HG02623 (cell line): Measurements from ENCODE around the gene AK5.

ENCODE experiments used
- ATAC-seq: cut with Tn5 transposase; IDR thresholded peaks from one replicate; pipeline ENCODE4 v1.9.1; 2021; ENCODE audit warnings: moderate library complexity; ENCODE audit not compliant: unreplicated experiment

AK5 gene

GRCh38 chr1:77536813-77537212 lies 255.0 kb downstream of the AK5 start:
- no peak for ATAC-seq

- ATAC-seq, result peak; percentile 49
Measured at GRCh38 chr1:77538956-77539518, 257.2 kb downstream of the AK5 start.

- no peak for ATAC-seq
Measured at GRCh38 chr1:77539519-77540142, 257.8 kb downstream of the AK5 start.

- peak; percentile 31 for ATAC-seq
Measured at GRCh38 chr1:77540501-77541161, 258.8 kb downstream of the AK5 start.

- peak; percentile 48 for ATAC-seq
Measured at GRCh38 chr1:77541162-77541545, 259.3 kb downstream of the AK5 start.

- no peak for ATAC-seq
Measured at GRCh38 chr1:77542813-77543420, 261.1 kb downstream of the AK5 start.

- ATAC-seq, result no peak
Measured at GRCh38 chr1:77543822-77544448, 262.1 kb downstream of the AK5 start.

- no peak for ATAC-seq
Measured at GRCh38 chr1:77544845-77545244, 263.0 kb downstream of the AK5 start.

- ATAC-seq, result no peak
Measured at GRCh38 chr1:77545970-77546369, 264.2 kb downstream of the AK5 start.

GRCh38 chr1:77546890-77547289 lies 265.1 kb downstream of the AK5 start:
- ATAC-seq, result no peak

GRCh38 chr1:77548285-77548684 lies 266.5 kb downstream of the AK5 start:
- no peak for ATAC-seq

- ATAC-seq, result no peak
Measured at GRCh38 chr1:77550135-77550534, 268.3 kb downstream of the AK5 start.

- ATAC-seq, result no peak
Measured at GRCh38 chr1:77552626-77553025, 270.8 kb downstream of the AK5 start.

- ATAC-seq, result no peak
Measured at GRCh38 chr1:77553568-77554291, 271.9 kb downstream of the AK5 start.

GRCh38 chr1:77556045-77556444 lies 274.2 kb downstream of the AK5 start:
- no peak for ATAC-seq

GRCh38 chr1:77557053-77557452 lies 275.2 kb downstream of the AK5 start:
- ATAC-seq, result no peak

- ATAC-seq, result no peak
Measured at GRCh38 chr1:77558591-77559164, 276.9 kb downstream of the AK5 start.

- no peak for ATAC-seq
Measured at GRCh38 chr1:77560741-77561140, 278.9 kb downstream of the AK5 start.

- ATAC-seq, result no peak
Measured at GRCh38 chr1:77562596-77563150, 280.9 kb downstream of the AK5 start.

- ATAC-seq, result no peak
Measured at GRCh38 chr1:77565321-77565720, 283.5 kb downstream of the AK5 start.
